Measurements from ENCODE around the gene ITIH2. TPM values are rescaled to one million over a fixed set of nuclear protein-coding genes. Genes with fewer than 3 reads are reported as not detected.

Gene ITIH2
- total and polyA plus RNA-seq, 3 experiments from 2014 or later = not detected

GRCh38 chr10:7701158-7701742 lies 1.9 kb upstream of the ITIH2 start:
- Histone ChIP-seq H3K4me3 (ENCODE audit: low read length) (no peak overlapping the region), H3K27me3 (ENCODE audit: insufficient read depth, low read length, poor library complexity, severe bottlenecking) (peaks cover 6% of the 10 kb centered on the region), H3K9me3 (ENCODE audit: low read length) (no peaks in the 10 kb centered on the region), H3K36me3 (ENCODE audit: insufficient read depth, low read length) (no peaks in the 10 kb centered on the region), H3K27ac (ENCODE audit: low read depth, low read length) (no peak overlapping the region), H3K4me1 (ENCODE audit: insufficient read depth, low read length) (no peaks in the 10 kb centered on the region)
- ChIA-PET POLR2A (no interaction called here), CTCF (interaction anchor here (0.9 kb wide), 1 partner anchor 14 kb away, joined by 4 read pairs; no protein-coding TSS in a partner anchor)
- Mint-ChIP-seq H3K27ac (no peak overlapping the region), H3K27me3 (peaks cover 16 to 66% of the 10 kb centered on the region in 2 donors), H3K4me3 (no peak overlapping the region), H3K9me3 (no peaks in the 10 kb centered on the region), H3K4me1 (no peaks in the 10 kb centered on the region), H3K36me3 (no peaks in the 10 kb centered on the region)
- DNase-seq = no peak

- Histone ChIP-seq H3K4me3 (ENCODE audit: low read length) (no peak overlapping the region), H3K27ac (ENCODE audit: low read depth, low read length) (no peak overlapping the region), H3K9me3 (ENCODE audit: low read length) (no peaks in the 10 kb centered on the region), H3K36me3 (ENCODE audit: insufficient read depth, low read length) (no peaks in the 10 kb centered on the region), H3K4me1 (ENCODE audit: insufficient read depth, low read length) (no peaks in the 10 kb centered on the region), H3K27me3 (ENCODE audit: insufficient read depth, low read length, poor library complexity, severe bottlenecking) (peaks cover 6% of the 10 kb centered on the region)
- H3K4me1 Mint-ChIP-seq = no peaks in the 10 kb centered on the region
- ChIA-PET POLR2A (no interaction called here), CTCF (no interaction called here)
- H3K4me3 Mint-ChIP-seq = no peak overlapping the region
- no peaks in the 10 kb centered on the region for H3K9me3 Mint-ChIP-seq
- DNase-seq = no peak
- H3K36me3 Mint-ChIP-seq = no peaks in the 10 kb centered on the region
- no peak overlapping the region for H3K27ac Mint-ChIP-seq
- peaks cover 20 to 67% of the 10 kb centered on the region in 2 donors for H3K27me3 Mint-ChIP-seq
Observed at GRCh38 chr10:7702288-7702812, 766 bp upstream of the ITIH2 start.

GRCh38 chr10:7704071-7705016 lies 1.2 kb downstream of the ITIH2 start:
- Mint-ChIP-seq H3K36me3 (no peaks in the 10 kb centered on the region), H3K4me1 (no peaks in the 10 kb centered on the region), H3K4me3 (no peak overlapping the region), H3K9me3 (no peaks in the 10 kb centered on the region), H3K27ac (no peak overlapping the region), H3K27me3 (peaks cover 19 to 55% of the 10 kb centered on the region in 2 donors)
- no peaks in the 10 kb centered on the region for H3K36me3 ChIP-seq (ENCODE audit: insufficient read depth, low read length)
- DNase-seq = no peak
- CTCF ChIA-PET = interaction anchor here (1.3 kb wide), 1 partner anchor 17 kb away, joined by 3 read pairs; no protein-coding TSS in a partner anchor
- POLR2A ChIA-PET = no interaction called here
- H3K27ac ChIP-seq (ENCODE audit: low read depth, low read length) = no peak overlapping the region
- no peak overlapping the region for H3K4me3 ChIP-seq (ENCODE audit: low read length)
- no peaks in the 10 kb centered on the region for H3K9me3 ChIP-seq (ENCODE audit: low read length)
- peaks cover 6% of the 10 kb centered on the region for H3K27me3 ChIP-seq (ENCODE audit: insufficient read depth, low read length, poor library complexity, severe bottlenecking)
- no peaks in the 10 kb centered on the region for H3K4me1 ChIP-seq (ENCODE audit: insufficient read depth, low read length)

- no peaks in the 10 kb centered on the region for H3K9me3 Mint-ChIP-seq
- no peaks in the 10 kb centered on the region for H3K36me3 Mint-ChIP-seq
- H3K4me1 ChIP-seq (ENCODE audit: insufficient read depth, low read length) = no peaks in the 10 kb centered on the region
- no peak overlapping the region for H3K4me3 ChIP-seq (ENCODE audit: low read length)
- POLR2A ChIA-PET = no interaction called here
- peaks cover 17 to 55% of the 10 kb centered on the region in 2 donors for H3K27me3 Mint-ChIP-seq
- no peak overlapping the region for H3K4me3 Mint-ChIP-seq
- H3K4me1 Mint-ChIP-seq = no peaks in the 10 kb centered on the region
- H3K9me3 ChIP-seq (ENCODE audit: low read length) = no peaks in the 10 kb centered on the region
- CTCF ChIA-PET = no interaction called here
- no peak overlapping the region for H3K27ac Mint-ChIP-seq
- no peak overlapping the region for H3K27ac ChIP-seq (ENCODE audit: low read depth, low read length)
- DNase-seq = no peak
- no peaks in the 10 kb centered on the region for H3K36me3 ChIP-seq (ENCODE audit: insufficient read depth, low read length)
- H3K27me3 ChIP-seq (ENCODE audit: insufficient read depth, low read length, poor library complexity, severe bottlenecking) = peaks cover 6% of the 10 kb centered on the region
Observed at GRCh38 chr10:7705341-7705740, 2.2 kb downstream of the ITIH2 start.

GRCh38 chr10:7706534-7707073 lies 3.5 kb downstream of the ITIH2 start:
- no peaks in the 10 kb centered on the region for H3K9me3 Mint-ChIP-seq
- DNase-seq = no peak
- POLR2A ChIA-PET = no interaction called here
- no peak overlapping the region for H3K4me3 ChIP-seq (ENCODE audit: low read length)
- no peaks in the 10 kb centered on the region for H3K4me1 Mint-ChIP-seq
- H3K27me3 Mint-ChIP-seq = peaks cover 13 to 56% of the 10 kb centered on the region in 2 donors
- H3K4me3 Mint-ChIP-seq = no peak overlapping the region
- CTCF ChIA-PET = no interaction called here
- no peaks in the 10 kb centered on the region for H3K9me3 ChIP-seq (ENCODE audit: low read length)
- H3K36me3 Mint-ChIP-seq = no peaks in the 10 kb centered on the region
- H3K27ac ChIP-seq (ENCODE audit: low read depth, low read length) = no peak overlapping the region
- H3K4me1 ChIP-seq (ENCODE audit: insufficient read depth, low read length) = no peaks in the 10 kb centered on the region
- peaks cover 6% of the 10 kb centered on the region for H3K27me3 ChIP-seq (ENCODE audit: insufficient read depth, low read length, poor library complexity, severe bottlenecking)
- no peaks in the 10 kb centered on the region for H3K36me3 ChIP-seq (ENCODE audit: insufficient read depth, low read length)
- H3K27ac Mint-ChIP-seq = no peak overlapping the region

- Mint-ChIP-seq H3K4me3 (no peak overlapping the region), H3K27me3 (peaks cover 13 to 57% of the 10 kb centered on the region in 2 donors), H3K4me1 (no peaks in the 10 kb centered on the region), H3K9me3 (no peaks in the 10 kb centered on the region), H3K36me3 (no peaks in the 10 kb centered on the region), H3K27ac (no peak overlapping the region)
- no peak for DNase-seq
- no peaks in the 10 kb centered on the region for H3K36me3 ChIP-seq (ENCODE audit: insufficient read depth, low read length)
- no peaks in the 10 kb centered on the region for H3K9me3 ChIP-seq (ENCODE audit: low read length)
- POLR2A ChIA-PET = no interaction called here
- no peaks in the 10 kb centered on the region for H3K4me1 ChIP-seq (ENCODE audit: insufficient read depth, low read length)
- CTCF ChIA-PET = interaction anchor here (1.3 to 1.6 kb wide), 2 partner anchors 8 to 20 kb away, joined by 3 to 4 read pairs; no protein-coding TSS in a partner anchor
- no peak overlapping the region for H3K27ac ChIP-seq (ENCODE audit: low read depth, low read length)
- no peak overlapping the region for H3K4me3 ChIP-seq (ENCODE audit: low read length)
- peaks cover 6% of the 10 kb centered on the region for H3K27me3 ChIP-seq (ENCODE audit: insufficient read depth, low read length, poor library complexity, severe bottlenecking)
Observed at GRCh38 chr10:7707102-7707501, 4.0 kb downstream of the ITIH2 start.

GRCh38 chr10:7707858-7708622 lies 4.9 kb downstream of the ITIH2 start:
- POLR2A ChIA-PET = no interaction called here
- CTCF ChIA-PET = interaction anchor here (1.3 to 1.6 kb wide), 2 partner anchors 9 to 21 kb away, joined by 3 to 4 read pairs; no protein-coding TSS in a partner anchor
- Mint-ChIP-seq H3K4me1 (no peaks in the 10 kb centered on the region), H3K9me3 (no peaks in the 10 kb centered on the region), H3K27me3 (peaks cover 15 to 54% of the 10 kb centered on the region in 2 donors), H3K27ac (no peak overlapping the region), H3K36me3 (no peaks in the 10 kb centered on the region), H3K4me3 (no peak overlapping the region)
- DNase-seq = no peak
- Histone ChIP-seq H3K36me3 (ENCODE audit: insufficient read depth, low read length) (no peaks in the 10 kb centered on the region), H3K27ac (ENCODE audit: low read depth, low read length) (no peak overlapping the region), H3K27me3 (ENCODE audit: insufficient read depth, low read length, poor library complexity, severe bottlenecking) (peaks cover 6% of the 10 kb centered on the region), H3K4me3 (ENCODE audit: low read length) (no peak overlapping the region), H3K4me1 (ENCODE audit: insufficient read depth, low read length) (no peaks in the 10 kb centered on the region), H3K9me3 (ENCODE audit: low read length) (no peaks in the 10 kb centered on the region)
